WTC11 (cell line): ENCODE data around the gene MTRF1. TPM values are rescaled to one million over a fixed set of nuclear protein-coding genes. Genes with fewer than 3 reads are reported as not detected.
"Not testable (repeated sequence)": the region's sequence is repeated elsewhere in the genome, so short reads cannot be mapped to it uniquely, and the experiment has no call there.

Experiments
- ATAC-seq: fragments of 200-7000 bp; cut with Tn5 transposase; 2 replicates; pipeline ENCODE4 v1.10.0; 2021; ENCODE audit warnings: mild to moderate bottlenecking, moderate library complexity
- CTCF ChIA-PET: fragments of 300-600 bp; sonication (Branson Sonifier 250); formaldehyde crosslinking; loops from one replicate; lab custom pipeline; 2021; ENCODE audit warnings: antibody characterized with exemption; lab: Charles Lee
- POLR2A ChIA-PET: fragments of 350-600 bp; sonication (Branson Sonifier 250); formaldehyde crosslinking; loops from one replicate; lab custom pipeline; 2021; ENCODE audit warnings: antibody characterized with exemption; lab: Charles Lee
- DNase-seq: peaks from one replicate; pipeline ENCODE4 v3.0.0; 2021; ENCODE audit warnings: low spot score
- H3K27ac Mint-ChIP-seq: 2 replicates; pipeline ENCODE4 v1.8.0; 2021; ENCODE audit warnings: mixed read lengths
- H3K27me3 Mint-ChIP-seq: 2 replicates; pipeline ENCODE4 v1.8.0; 2021; ENCODE audit warnings: low read depth, mild to moderate bottlenecking, moderate library complexity, mixed read lengths
- H3K36me3 Mint-ChIP-seq: 2 replicates; pipeline ENCODE4 v1.8.0; 2021; ENCODE audit warnings: mixed read lengths
- H3K4me1 Mint-ChIP-seq: 2 replicates; pipeline ENCODE4 v1.8.0; 2022; ENCODE audit warnings: mixed read lengths
- H3K4me3 Mint-ChIP-seq: 2 replicates; pipeline ENCODE4 v1.8.0; 2021; ENCODE audit warnings: mild to moderate bottlenecking, moderate library complexity, mixed read lengths
- H3K9me3 Mint-ChIP-seq: 2 replicates; pipeline ENCODE4 v1.8.0; 2021; ENCODE audit warnings: mixed read lengths
- ARID4B ChIP-seq: sonication (generic); formaldehyde crosslinking; IDR thresholded peaks from 2 replicates; pipeline ENCODE4 v1.8.0; 2023; ENCODE audit warnings: missing genetic modification reagents, mild to moderate bottlenecking, borderline replicate concordance
- ATF1 ChIP-seq: sonication (generic); formaldehyde crosslinking; IDR thresholded peaks from 2 replicates; pipeline ENCODE4 v1.8.1; 2023; ENCODE audit warnings: mild to moderate bottlenecking, moderate library complexity, missing genetic modification reagents
- ATF3 ChIP-seq: sonication (generic); formaldehyde crosslinking; conservative IDR thresholded peaks from 2 replicates; pipeline ENCODE4 v1.8.1; 2022; ENCODE audit warnings: mild to moderate bottlenecking, missing genetic modification reagents
- ESRRA ChIP-seq: sonication (generic); formaldehyde crosslinking; IDR thresholded peaks from 2 replicates; pipeline ENCODE4 v1.8.1; 2022; ENCODE audit warnings: mild to moderate bottlenecking, missing genetic modification reagents, borderline replicate concordance
- FOXP4 ChIP-seq: sonication (generic); formaldehyde crosslinking; IDR thresholded peaks from 2 replicates; pipeline ENCODE4 v1.8.0; 2022; ENCODE audit warnings: mild to moderate bottlenecking, missing genetic modification reagents
- GABPB1 ChIP-seq: sonication (generic); formaldehyde crosslinking; IDR thresholded peaks from 2 replicates; pipeline ENCODE4 v1.8.1; 2023; ENCODE audit warnings: mild to moderate bottlenecking, missing genetic modification reagents
- GRHL2 ChIP-seq: fragments of 250-450 bp; sonication (Bioruptor Pico); IDR thresholded peaks from 2 replicates; pipeline ENCODE4 v1.8.0; 2022; ENCODE audit warnings: mild to moderate bottlenecking, moderate library complexity; ENCODE audit not compliant: insufficient replicate concordance, severe bottlenecking
- IRF1 ChIP-seq: sonication (generic); formaldehyde crosslinking; IDR thresholded peaks from 2 replicates; pipeline ENCODE4 v1.8.0; 2023; ENCODE audit warnings: missing genetic modification reagents
- MYBL2 ChIP-seq: sonication (generic); formaldehyde crosslinking; IDR thresholded peaks from 2 replicates; pipeline ENCODE4 v1.8.1; 2023; ENCODE audit warnings: mild to moderate bottlenecking, moderate library complexity, missing genetic modification reagents
- SMAD3 ChIP-seq: sonication (generic); formaldehyde crosslinking; IDR thresholded peaks from 2 replicates; pipeline ENCODE4 v1.8.0; 2022; ENCODE audit warnings: missing genetic modification reagents, mild to moderate bottlenecking, borderline replicate concordance
- SOX15 ChIP-seq: fragments of 250-450 bp; sonication (Bioruptor Pico); IDR thresholded peaks from 2 replicates; pipeline ENCODE4 v1.9.0; 2021; ENCODE audit warnings: mild to moderate bottlenecking
- SP1 ChIP-seq: sonication (generic); formaldehyde crosslinking; conservative IDR thresholded peaks from 2 replicates; pipeline ENCODE4 v1.8.1; 2022; ENCODE audit warnings: missing genetic modification reagents
- USF1 ChIP-seq: sonication (generic); formaldehyde crosslinking; IDR thresholded peaks from 2 replicates; pipeline ENCODE4 v1.8.0; 2022; ENCODE audit warnings: mild to moderate bottlenecking, missing genetic modification reagents
- ZNF121 ChIP-seq: sonication (generic); formaldehyde crosslinking; IDR thresholded peaks from 2 replicates; pipeline ENCODE4 v1.8.0; 2023; ENCODE audit warnings: missing genetic modification reagents
- ZNF232 ChIP-seq: sonication (generic); formaldehyde crosslinking; IDR thresholded peaks from 2 replicates; pipeline ENCODE4 v1.8.0; 2022; ENCODE audit warnings: mild to moderate bottlenecking, missing genetic modification reagents
- ZNF281 ChIP-seq: sonication (generic); formaldehyde crosslinking; IDR thresholded peaks from 2 replicates; pipeline ENCODE4 v1.8.0; 2023; ENCODE audit warnings: mild to moderate bottlenecking, missing genetic modification reagents
- ZNF317 ChIP-seq: sonication (generic); formaldehyde crosslinking; IDR thresholded peaks from 2 replicates; pipeline ENCODE4 v1.8.1; 2023; ENCODE audit warnings: low read depth, mild to moderate bottlenecking, moderate library complexity, missing genetic modification reagents, borderline replicate concordance
- ZNF396 ChIP-seq: fragments of 250-450 bp; sonication (Bioruptor Pico); IDR thresholded peaks from 2 replicates; pipeline ENCODE4 v1.8.0; 2021; ENCODE audit warnings: mild to moderate bottlenecking, moderate library complexity, borderline replicate concordance
- ZNF423 ChIP-seq: fragments of 250-450 bp; sonication (Bioruptor Pico); IDR thresholded peaks from 2 replicates; pipeline ENCODE4 v2.1.2; 2022; ENCODE audit warnings: mild to moderate bottlenecking, moderate library complexity
- total RNA-seq: library from RNA; stranded (reverse); gene quantifications from 3 replicates; pipeline ENCODE4 v1.2.3, GENCODE V29; 2021

MTRF1 gene
- total RNA-seq, 1 experiment from 2014 or later: 12.9 TPM

GRCh38 chr13:41282129-41282571 is 18.8 kb upstream of the MTRF1 start (continued):
- TF ChIP-seq ARID4B (CRISPR knock-in tag) (no peak), SOX15 (CRISPR knock-in tag) (no peak), MYBL2 (CRISPR knock-in tag) (no peak), ZNF396 (CRISPR knock-in tag) (no peak)

GRCh38 chr13:41279156-41279555 is 15.8 kb upstream of the MTRF1 start:
- 0 out of 2 replicates have a peak, but pooled peaks have one; percentile 54 for TF ChIP-seq ZNF121 (CRISPR knock-in tag)
- TF ChIP-seq, all 79 proteins: peak for 1; not testable (repeated sequence) for 78
- H3K4me1 Mint-ChIP-seq: peaks cover 38% of the 10 kb centered on the region
- ATAC-seq: peak; percentile 80
- POLR2A ChIA-PET, CTCF ChIA-PET, H3K4me3 Mint-ChIP-seq, H3K27ac Mint-ChIP-seq, H3K27me3 Mint-ChIP-seq, DNase-seq, H3K36me3 Mint-ChIP-seq, H3K9me3 Mint-ChIP-seq: not testable (repeated sequence)

- ChIA-PET POLR2A (no interaction called here), CTCF (no interaction called here)
- Mint-ChIP-seq H3K27ac (no peak overlapping the region), H3K4me3 (no peak overlapping the region), H3K4me1 (peaks cover 38% of the 10 kb centered on the region), H3K36me3 (peaks cover 3% of the 10 kb centered on the region), H3K9me3 (peaks cover 19% of the 10 kb centered on the region), H3K27me3 (no peaks in the 10 kb centered on the region)
- DNase-seq: no peak
- peak; percentile 22; the same call in 1 of the 2 replicates for ATAC-seq
- TF ChIP-seq ZNF317 (CRISPR knock-in tag) (no peak), USF1 (no peak), ATF3 (CRISPR knock-in tag) (no peak), ESRRA (CRISPR knock-in tag) (no peak), GRHL2 (CRISPR knock-in tag) (no peak), ZNF232 (CRISPR knock-in tag) (no peak), SMAD3 (CRISPR knock-in tag) (no peak), ZNF423 (no peak), IRF1 (CRISPR knock-in tag) (no peak), ATF1 (CRISPR knock-in tag) (no peak), FOXP4 (CRISPR knock-in tag) (no peak), SOX15 (CRISPR knock-in tag) (no peak), ZNF281 (CRISPR knock-in tag) (no peak), SP1 (CRISPR knock-in tag) (no peak), GABPB1 (CRISPR knock-in tag) (no peak)
Observed at GRCh38 chr13:41276824-41277223, 13.4 kb upstream of the MTRF1 start.
